ENCODE measurements around the gene GMDS.

The GMDS gene

GRCh38 chr6:1841136-1841535 is 404.3 kb downstream of the GMDS start:
- no peak for DNase-seq (ENCODE audit: low read depth)
- H3K4me3 ChIP-seq (ENCODE audit: low read depth, low read length), result no peak overlapping the region
- no peak for TF ChIP-seq CTCF (IDR thresholded peaks at IDR 0.05; ENCODE audit: insufficient read depth, low read depth, low read length, missing control alignments)

- TF ChIP-seq CTCF (IDR thresholded peaks at IDR 0.05; ENCODE audit: insufficient read depth, low read depth, low read length, missing control alignments), result no peak
- no peak overlapping the region for H3K4me3 ChIP-seq (ENCODE audit: low read depth, low read length)
- DNase-seq (ENCODE audit: low read depth), result no peak
These were observed 404.8 kb downstream of the GMDS start for GRCh38 chr6:1840491-1841121.

GRCh38 chr6:1839361-1839760 is 406.0 kb downstream of the GMDS start:
- DNase-seq (ENCODE audit: low read depth), result no peak
- no peak for TF ChIP-seq CTCF (IDR thresholded peaks at IDR 0.05; ENCODE audit: insufficient read depth, low read depth, low read length, missing control alignments)
- no peak overlapping the region for H3K4me3 ChIP-seq (ENCODE audit: low read depth, low read length)

DNA sequence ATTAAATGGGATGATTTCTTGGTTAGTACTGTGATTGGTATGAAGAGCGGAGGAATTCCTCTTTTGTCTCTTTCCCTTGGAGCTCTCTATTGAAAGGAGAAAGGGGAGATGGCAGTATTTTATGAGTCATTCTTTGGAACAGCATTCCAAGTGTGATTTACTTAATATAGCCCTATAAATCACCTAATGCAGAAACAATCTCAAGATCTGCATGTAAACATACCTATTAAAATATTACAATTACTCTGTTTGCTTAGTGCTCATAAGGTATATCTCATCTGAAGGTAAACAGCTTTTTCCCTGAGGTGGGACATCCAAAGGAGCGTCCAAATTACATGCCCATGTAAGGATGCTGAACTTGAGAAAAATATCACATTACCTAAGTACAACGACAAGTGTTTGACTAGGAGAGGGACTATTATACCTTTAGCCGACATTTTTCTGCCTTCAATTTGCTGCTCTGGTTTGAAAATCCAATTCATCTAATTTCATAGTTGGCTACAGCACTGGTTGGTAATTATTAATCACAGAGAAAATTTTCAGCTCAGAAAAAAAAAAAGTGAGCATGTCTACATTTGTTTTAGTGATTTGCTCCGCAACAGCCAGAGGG is 406.7 kb downstream of the GMDS start:
- DNase-seq (ENCODE audit: low read depth), result no peak
- no peak overlapping the region for H3K4me3 ChIP-seq (ENCODE audit: low read depth, low read length)
- no peak for TF ChIP-seq CTCF (IDR thresholded peaks at IDR 0.05; ENCODE audit: insufficient read depth, low read depth, low read length, missing control alignments)

GRCh38 chr6:1837826-1838225 is 407.6 kb downstream of the GMDS start:
- no peak overlapping the region for H3K4me3 ChIP-seq (ENCODE audit: low read depth, low read length)
- no peak for TF ChIP-seq CTCF (IDR thresholded peaks at IDR 0.05; ENCODE audit: insufficient read depth, low read depth, low read length, missing control alignments)
- no peak for DNase-seq (ENCODE audit: low read depth)

- no peak for DNase-seq (ENCODE audit: low read depth)
- no peak for TF ChIP-seq CTCF (IDR thresholded peaks at IDR 0.05; ENCODE audit: insufficient read depth, low read depth, low read length, missing control alignments)
- no peak overlapping the region for H3K4me3 ChIP-seq (ENCODE audit: low read depth, low read length)
These were observed 408.7 kb downstream of the GMDS start for GRCh38 chr6:1836690-1837089.
